Hepatocyte (in vitro differentiated cells): Measurements from ENCODE around the gene SCLT1.

Experiments
- EZH2phosphoT487 ChIP-seq: fragments of 200-600 bp; sonication (generic); IDR thresholded peaks from one replicate; pipeline ENCODE4 v1.6.1; 2018; ENCODE audit warnings: antibody characterized with exemption, mild to moderate bottlenecking, low read depth, moderate library complexity; ENCODE audit not compliant: unreplicated experiment, severe bottlenecking
- TF ChIP-seq, protein P1 (sequence below): fragments of 200-600 bp; sonication (generic); IDR thresholded peaks from 2 replicates; pipeline ENCODE4 v1.5.1; 2016; ENCODE audit warnings: antibody characterized with exemption, mild to moderate bottlenecking; ENCODE audit not compliant: poor library complexity

DNA sequence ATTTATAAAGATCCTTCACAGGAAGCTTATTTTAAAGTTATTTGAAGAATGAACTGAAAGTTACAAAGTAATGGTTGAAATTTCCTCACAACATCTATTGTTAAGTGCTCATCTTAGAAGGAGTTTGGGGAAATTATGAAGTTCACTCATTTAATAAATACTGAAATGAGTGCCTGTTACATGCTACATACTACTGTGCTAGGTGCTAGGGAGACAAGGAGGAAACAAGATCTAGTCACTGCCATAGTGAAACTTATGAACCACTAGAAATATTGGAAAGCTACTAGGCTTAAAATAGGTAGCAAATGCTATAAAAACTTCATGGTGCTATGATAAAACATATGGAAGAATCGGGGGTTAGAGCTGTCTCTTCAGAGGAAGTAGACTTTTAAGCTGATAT lies 186.8 kb downstream of the SCLT1 start:
- TF ChIP-seq EZH2phosphoT487: no peak
- TF ChIP-seq, protein P1, sequence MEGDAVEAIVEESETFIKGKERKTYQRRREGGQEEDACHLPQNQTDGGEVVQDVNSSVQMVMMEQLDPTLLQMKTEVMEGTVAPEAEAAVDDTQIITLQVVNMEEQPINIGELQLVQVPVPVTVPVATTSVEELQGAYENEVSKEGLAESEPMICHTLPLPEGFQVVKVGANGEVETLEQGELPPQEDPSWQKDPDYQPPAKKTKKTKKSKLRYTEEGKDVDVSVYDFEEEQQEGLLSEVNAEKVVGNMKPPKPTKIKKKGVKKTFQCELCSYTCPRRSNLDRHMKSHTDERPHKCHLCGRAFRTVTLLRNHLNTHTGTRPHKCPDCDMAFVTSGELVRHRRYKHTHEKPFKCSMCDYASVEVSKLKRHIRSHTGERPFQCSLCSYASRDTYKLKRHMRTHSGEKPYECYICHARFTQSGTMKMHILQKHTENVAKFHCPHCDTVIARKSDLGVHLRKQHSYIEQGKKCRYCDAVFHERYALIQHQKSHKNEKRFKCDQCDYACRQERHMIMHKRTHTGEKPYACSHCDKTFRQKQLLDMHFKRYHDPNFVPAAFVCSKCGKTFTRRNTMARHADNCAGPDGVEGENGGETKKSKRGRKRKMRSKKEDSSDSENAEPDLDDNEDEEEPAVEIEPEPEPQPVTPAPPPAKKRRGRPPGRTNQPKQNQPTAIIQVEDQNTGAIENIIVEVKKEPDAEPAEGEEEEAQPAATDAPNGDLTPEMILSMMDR: no peak
